Endothelial cell (in vitro differentiated cells): Measurements from ENCODE around the gene CNOT3. TPM values are rescaled to one million over a fixed set of nuclear protein-coding genes. Genes with fewer than 3 reads are reported as not detected.
"Not testable (repeated sequence)": the region's sequence is repeated elsewhere in the genome, so short reads cannot be mapped to it uniquely, and the experiment has no call there.

ENCODE experiments used
- DNase-seq: peaks from one replicate; pipeline ENCODE4 v3.0.0; 2021; ENCODE audit warnings: low spot score
- H3K27ac Mint-ChIP-seq: one replicate; pipeline ENCODE4 v1.8.0; 2021; ENCODE audit warnings: mixed read lengths, inconsistent platforms; ENCODE audit not compliant: unreplicated experiment
- H3K27me3 Mint-ChIP-seq: one replicate; pipeline ENCODE4 v1.8.0; 2021; ENCODE audit warnings: mild to moderate bottlenecking, moderate library complexity, mixed read lengths, inconsistent platforms; ENCODE audit not compliant: unreplicated experiment
- H3K36me3 Mint-ChIP-seq: one replicate; pipeline ENCODE4 v1.8.0; 2021; ENCODE audit warnings: mild to moderate bottlenecking, low read depth, mixed read lengths, inconsistent platforms; ENCODE audit not compliant: unreplicated experiment
- H3K4me1 Mint-ChIP-seq: one replicate; pipeline ENCODE4 v1.8.0; 2021; ENCODE audit warnings: mild to moderate bottlenecking, mixed read lengths, inconsistent platforms; ENCODE audit not compliant: unreplicated experiment
- H3K4me3 Mint-ChIP-seq: one replicate; pipeline ENCODE4 v1.8.0; 2021; ENCODE audit warnings: mild to moderate bottlenecking, mixed read lengths, inconsistent platforms; ENCODE audit not compliant: unreplicated experiment
- H3K9me3 Mint-ChIP-seq: one replicate; pipeline ENCODE4 v1.8.0; 2021; ENCODE audit warnings: mixed read lengths, inconsistent platforms; ENCODE audit not compliant: unreplicated experiment
- CTCF ChIP-seq: fragments of 200-600 bp; sonication (generic); IDR thresholded peaks from one replicate; pipeline ENCODE4 v1.5.0; 2021; ENCODE audit warnings: antibody characterized with exemption; ENCODE audit not compliant: unreplicated experiment
- long read RNA-seq: library from polyadenylated mRNA; unstranded; transcript quantifications from one replicate; pipeline ENCODE4 v2.0.0, GENCODE V29; 2020; ENCODE audit not compliant: unreplicated experiment
- total RNA-seq: library from RNA; stranded (reverse); fragmentation: NEBNext Ultra II Directional; extraction: Animal tissue kit (Norgen Biotek cat#: 25700); gene quantifications from one replicate; pipeline ENCODE4 v1.2.1, GENCODE V29; 2021; ENCODE audit not compliant: unreplicated experiment

CNOT3 gene
- total RNA-seq, result 62.2 TPM
- long read RNA-seq, partial matches to known transcripts, result 3 of 3 reads
- long read RNA-seq, other reads (novel, unspliced or antisense), result 0 of 3 reads

GRCh38 chr19:54137699-54138488, at the start of gene CNOT3:
CNOT3 (plus strand) TSS chr19:54137762; CDS start chr19:54142979, 5,217 bp downstream.
- H3K27ac Mint-ChIP-seq, result peak within 1 kb of the TSS; percentile 85
- H3K9me3 Mint-ChIP-seq, result no peaks in the 10 kb centered on the region
- DNase-seq, result peak; percentile 40
- TF ChIP-seq CTCF, result no peak
- H3K27me3 Mint-ChIP-seq, result peaks cover 31% of the 10 kb centered on the region
- peak within 1 kb of the TSS; percentile 95 for H3K4me3 Mint-ChIP-seq
- peaks cover 34% of the 10 kb centered on the region for H3K36me3 Mint-ChIP-seq
- peaks cover 27% of the 10 kb centered on the region for H3K4me1 Mint-ChIP-seq

GRCh38 chr19:54094426-54095000, 43.0 kb upstream of the CNOT3 start:
- Mint-ChIP-seq H3K9me3 (no peaks in the 10 kb centered on the region), H3K4me3 (no peak overlapping the region), H3K36me3 (no peaks in the 10 kb centered on the region), H3K4me1 (peaks cover 6% of the 10 kb centered on the region), H3K27ac (no peak overlapping the region), H3K27me3 (peaks cover 3% of the 10 kb centered on the region)
- no peak for DNase-seq
- no peak for TF ChIP-seq CTCF

DNA sequence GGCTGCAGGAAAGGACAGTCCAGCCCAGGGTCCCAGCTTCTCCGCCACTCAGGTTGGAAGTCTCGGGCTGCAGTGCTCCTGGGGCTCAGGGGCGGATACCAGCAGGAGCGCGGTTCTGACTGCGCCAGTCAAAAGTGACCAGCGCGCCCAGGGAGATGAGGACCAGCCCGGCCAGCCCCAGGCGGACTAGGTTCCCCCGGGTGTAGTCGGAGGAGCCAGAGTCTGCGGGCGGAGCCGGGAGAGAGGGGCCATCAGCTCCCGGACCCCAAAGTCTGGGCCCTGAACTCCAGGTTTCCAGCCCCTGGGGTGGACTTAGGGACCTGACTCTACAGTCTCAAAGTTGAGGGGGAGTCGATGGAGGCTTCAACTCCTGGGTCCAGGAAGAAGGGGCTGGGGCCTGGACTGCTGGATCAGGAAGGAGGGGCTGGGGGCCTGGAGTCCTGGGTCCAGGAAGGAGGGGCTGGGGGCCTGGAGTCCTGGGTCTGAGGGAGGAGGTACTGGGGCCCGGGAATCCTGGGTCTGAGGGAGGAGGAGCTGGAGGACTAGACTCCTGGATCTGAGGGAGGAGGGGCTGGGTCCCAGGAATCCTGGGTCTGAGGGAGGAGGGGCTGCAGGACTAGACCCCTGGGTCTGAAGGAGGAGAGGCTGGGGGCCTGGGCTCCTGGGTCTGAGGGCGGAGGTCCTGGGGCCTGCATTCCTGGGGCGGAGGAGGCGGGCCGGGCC, 42.3 kb upstream of the CNOT3 start:
- Mint-ChIP-seq H3K36me3 (no peaks in the 10 kb centered on the region), H3K9me3 (no peaks in the 10 kb centered on the region), H3K4me1 (peaks cover 6% of the 10 kb centered on the region), H3K27me3 (peaks cover 4% of the 10 kb centered on the region), H3K27ac (no peak overlapping the region), H3K4me3 (no peak overlapping the region)
- DNase-seq, result no peak
- no peak for TF ChIP-seq CTCF

DNA sequence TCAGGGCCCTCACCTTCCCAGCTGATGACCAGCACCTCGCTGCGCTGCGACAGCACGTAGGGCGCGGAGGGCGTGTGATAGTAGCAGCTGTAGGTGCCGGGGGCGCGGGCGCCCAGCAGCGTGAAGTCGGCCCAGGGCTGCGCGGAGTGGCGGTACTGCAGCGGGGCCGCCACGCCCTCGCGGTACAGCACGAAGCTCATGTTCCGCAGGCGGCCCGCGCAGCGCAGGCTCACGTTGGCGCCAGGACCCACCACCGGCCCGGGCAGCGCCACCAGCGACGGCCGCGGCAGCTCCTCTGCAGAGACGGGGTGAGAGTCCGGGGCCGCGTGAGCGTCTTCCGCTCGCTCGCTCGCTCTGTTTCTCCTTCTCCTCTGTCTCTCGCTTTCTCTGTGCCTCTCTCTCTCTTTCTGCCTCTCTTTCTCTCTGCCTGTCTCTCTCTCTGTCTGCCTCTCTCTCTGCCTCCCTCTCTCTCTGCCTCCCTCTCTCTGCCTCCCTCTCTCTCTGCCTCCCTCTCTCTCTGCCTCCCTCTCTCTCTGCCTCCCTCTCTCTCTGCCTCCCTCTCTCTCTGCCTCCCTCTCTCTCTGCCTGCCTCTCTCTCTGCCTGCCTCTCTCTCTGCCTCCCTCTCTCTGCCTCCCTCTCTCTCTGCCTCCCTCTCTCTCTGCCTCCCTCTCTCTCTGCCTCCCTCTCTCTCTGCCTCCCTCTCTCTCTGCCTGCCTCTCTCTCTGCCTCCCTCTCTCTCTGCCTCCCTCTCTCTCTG, 41.5 kb upstream of the CNOT3 start:
- peak; percentile 61 for DNase-seq
- H3K27me3 Mint-ChIP-seq, H3K4me1 Mint-ChIP-seq, H3K27ac Mint-ChIP-seq, H3K36me3 Mint-ChIP-seq, H3K9me3 Mint-ChIP-seq: not testable (repeated sequence)
- peak overlapping the region; percentile 76 for H3K4me3 Mint-ChIP-seq

DNA sequence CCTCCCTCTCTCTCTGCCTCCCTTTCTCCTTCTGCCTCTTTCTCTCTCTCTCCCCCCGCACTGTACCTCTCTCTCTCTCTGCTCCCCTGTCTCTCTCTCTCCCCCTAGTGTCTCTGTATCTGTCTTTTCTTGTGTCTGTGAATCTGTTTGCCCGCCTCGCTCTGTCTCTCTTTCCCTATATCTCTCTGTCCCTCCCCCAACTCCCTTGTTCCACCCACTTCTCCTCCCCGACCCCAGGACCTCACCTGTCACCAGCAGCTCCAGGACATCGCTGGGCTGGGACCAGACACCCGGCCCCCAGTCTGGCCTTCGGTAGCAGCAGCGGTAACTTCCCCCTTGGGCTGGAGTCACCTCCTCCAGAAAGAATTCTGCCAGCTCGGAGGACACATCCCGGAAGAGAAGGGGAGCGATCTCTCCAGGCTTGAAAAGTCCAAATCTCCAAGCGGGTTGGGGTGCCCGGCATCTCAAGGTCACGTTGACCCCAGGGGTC, 40.9 kb upstream of the CNOT3 start:
- Mint-ChIP-seq H3K4me3 (peak overlapping the region; percentile 56), H3K4me1 (peaks cover 6% of the 10 kb centered on the region), H3K9me3 (no peaks in the 10 kb centered on the region), H3K27ac (no peak overlapping the region), H3K27me3 (peaks cover 4% of the 10 kb centered on the region), H3K36me3 (no peaks in the 10 kb centered on the region)
- DNase-seq, result no peak
- no peak for TF ChIP-seq CTCF
